Superior temporal gyrus (tissue), 1 donor: ENCODE results near the gene NDUFA9.

Source experiments
- DNase-seq: peaks from one replicate; pipeline ENCODE4 v3.0.0-alpha.2; 2016; ENCODE audit errors: extremely low spot score

The NDUFA9 gene

DNA sequence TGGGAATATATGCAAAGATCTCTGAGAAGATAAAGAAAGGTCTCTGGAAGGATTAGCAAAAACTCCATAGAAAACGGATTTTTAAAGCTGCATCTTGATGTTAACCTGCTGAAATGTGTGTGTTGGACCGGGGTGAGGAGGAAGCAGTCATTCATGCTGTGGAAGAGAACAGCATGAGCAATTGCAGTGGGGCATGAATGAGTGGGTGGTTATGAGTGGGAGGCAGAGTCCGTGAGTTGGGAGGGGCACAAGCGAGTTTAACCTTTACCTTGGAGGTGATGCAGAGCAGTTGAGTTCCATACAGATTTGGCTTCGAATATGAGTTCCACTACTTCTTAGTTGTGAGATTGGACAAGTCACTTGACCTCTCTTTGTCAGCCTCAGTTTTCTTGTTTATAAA is 41.8 kb downstream of the NDUFA9 start:
- no peak for DNase-seq
